A549 (cell line): ENCODE results near the gene FBXO21.
A peak's percentile ranks its signal among the peaks of the same experiment; 100 is the strongest.

Source experiments
- CTCF ChIP-seq: fragments of >200 bp; sonication (Bioruptor Twin); formaldehyde crosslinking; IDR thresholded peaks from 3 replicates; pipeline ENCODE4 v1.5.1; 2016
- E2F6 ChIP-seq: IDR thresholded peaks from 2 replicates; pipeline ENCODE4 v1.6.1; 2012; ENCODE audit warnings: low read depth, borderline replicate concordance
- EP300 ChIP-seq, 2 experiments: fragments of >200 bp; sonication (Bioruptor Twin); formaldehyde crosslinking; IDR thresholded peaks; 2 replicates in 1 of 2; 3 replicates in 1 of 2; pipeline ENCODE4 v1.6.1; 2016 to 2017
- FOSB ChIP-seq: fragments of 250-450 bp; sonication (Bioruptor Pico); IDR thresholded peaks from 2 replicates; pipeline ENCODE4 v1.5.0; 2020; ENCODE audit warnings: mild to moderate bottlenecking, moderate library complexity
- FOXS1 ChIP-seq: fragments of 250-450 bp; sonication (Bioruptor Pico); IDR thresholded peaks from 2 replicates; pipeline ENCODE4 v1.5.0; 2020; ENCODE audit warnings: mild to moderate bottlenecking, moderate library complexity
- JUN ChIP-seq, 2 experiments: fragments of >200 bp; sonication (Bioruptor Twin); formaldehyde crosslinking; IDR thresholded peaks; 2 replicates in 1 of 2; 3 replicates in 1 of 2; pipeline ENCODE4 v1.6.1; 2016 to 2017
- KDM5A ChIP-seq: fragments of 200-600 bp; sonication (generic); IDR thresholded peaks from 2 replicates; pipeline ENCODE4 v1.6.1; 2016; ENCODE audit warnings: antibody characterized with exemption, mild to moderate bottlenecking
- MAX ChIP-seq: IDR thresholded peaks from 2 replicates; pipeline ENCODE4 v1.6.1; 2012
- MYC ChIP-seq: IDR thresholded peaks from 2 replicates; pipeline ENCODE4 v1.6.1; 2012; ENCODE audit warnings: mild to moderate bottlenecking, inconsistent platforms, low read length, improper control_type of control experiment, borderline replicate concordance
- POLR2A ChIP-seq: IDR thresholded peaks from 2 replicates; pipeline ENCODE4 v1.6.1; 2012; ENCODE audit warnings: mild to moderate bottlenecking, low read length
- SMC3 ChIP-seq: fragments of >200 bp; sonication (Bioruptor Twin); formaldehyde crosslinking; IDR thresholded peaks from 3 replicates; pipeline ENCODE4 v1.6.1; 2018; ENCODE audit warnings: inconsistent platforms

- TF ChIP-seq SMC3 (0 out of 3 replicates have a peak, but pooled peaks have one; percentile 23), CTCF (peak; percentile 17; the same call in 2 of the 3 replicates), FOXS1 (CRISPR knock-in tag) (no peak), KDM5A (no peak), POLR2A (no peak), EP300 (IDR thresholded peaks at IDR 0.05) (no peak), FOSB (no peak), JUN (IDR thresholded peaks at IDR 0.05) (no peak), MAX (no peak), MYC (no peak), E2F6 (no peak)
Observed at GRCh38 chr12:117100851-117101673, 89.2 kb downstream of the FBXO21 start.
